T-helper 9 cell (primary cell): ENCODE data around the gene TRAF1.

Experiments
- DNase-seq: peaks from one replicate; pipeline ENCODE4 v3.0.0-alpha.2; 2020

Gene TRAF1

DNA sequence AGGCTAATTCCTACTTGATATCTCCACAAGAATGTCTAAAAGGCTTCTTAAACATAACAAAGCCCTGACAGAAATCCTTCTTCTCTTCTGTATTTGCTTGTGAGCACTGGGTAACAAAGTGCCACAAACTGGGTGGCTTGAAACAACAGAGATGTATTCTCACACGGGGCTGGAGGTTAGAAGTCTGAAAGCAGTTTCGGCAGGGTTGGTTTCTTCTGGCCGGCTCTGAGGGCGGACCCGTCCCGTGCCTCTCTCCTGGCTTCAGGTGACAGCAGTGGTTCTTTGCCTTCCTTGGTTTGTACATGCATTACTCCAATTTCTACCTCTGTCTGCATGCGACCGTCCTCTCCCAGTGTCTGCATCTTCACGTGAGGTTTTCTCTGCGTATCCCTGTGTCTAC is 14.0 kb upstream of the TRAF1 start:
- no peak for DNase-seq

DNA sequence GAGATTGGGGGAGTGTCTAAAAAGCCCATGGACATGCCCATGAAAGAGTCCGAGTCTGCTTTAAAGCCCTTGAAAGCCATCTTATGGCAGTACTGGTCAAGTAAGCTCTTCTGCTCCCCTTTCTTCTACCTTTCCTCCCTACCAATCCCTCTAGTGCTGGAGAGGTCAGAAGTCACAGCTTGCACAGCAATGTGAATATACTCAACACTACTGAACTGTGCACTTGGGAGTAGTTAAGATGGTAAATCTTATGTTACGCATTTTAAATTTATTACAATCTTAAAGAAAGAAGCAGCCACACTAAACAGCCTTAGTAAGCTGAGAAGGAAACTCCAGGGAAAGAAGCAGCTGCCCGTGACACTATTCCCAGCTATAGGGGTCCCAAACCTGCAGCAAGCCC is 12.3 kb upstream of the TRAF1 start:
- no peak for DNase-seq

DNA sequence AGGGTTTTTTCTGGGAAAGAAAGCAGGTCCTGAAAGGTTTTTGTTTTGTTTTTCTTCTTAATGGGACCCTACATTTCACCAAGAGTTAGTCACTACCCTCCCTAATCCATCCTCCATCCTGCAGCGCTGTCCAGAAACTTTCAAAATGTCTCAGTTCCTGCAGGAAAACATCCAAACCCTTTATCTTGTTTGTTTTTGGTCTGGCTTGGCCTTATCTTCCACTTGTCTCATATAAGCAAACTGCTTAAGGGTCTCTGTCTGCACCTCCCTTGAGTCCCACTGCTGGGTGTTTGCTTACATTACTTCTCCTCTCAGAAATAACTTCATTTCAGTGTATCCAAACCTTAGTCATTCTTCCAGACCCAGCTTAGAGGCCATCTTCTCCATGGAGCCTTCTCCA is 11.0 kb upstream of the TRAF1 start:
- DNase-seq, result no peak

DNA sequence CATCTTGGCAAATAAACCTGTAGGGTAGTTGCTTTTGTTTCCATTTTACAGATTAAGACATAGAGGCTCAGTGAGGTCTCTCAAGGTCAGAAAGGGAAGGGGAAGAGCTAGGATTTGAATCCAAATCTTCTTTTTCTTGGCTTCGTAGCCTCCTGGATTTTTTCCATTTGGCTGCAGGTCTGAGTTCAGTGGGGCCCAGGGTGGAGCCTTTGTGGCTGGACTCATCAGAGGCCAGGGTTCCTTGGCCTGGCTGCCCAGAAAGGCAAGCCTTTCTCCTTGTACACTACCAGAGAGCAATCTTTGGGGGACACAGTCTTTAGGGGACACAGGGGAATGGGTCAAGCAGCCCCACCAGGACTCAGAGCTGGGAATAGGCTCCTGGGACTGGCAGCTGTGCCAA is 10.5 kb upstream of the TRAF1 start:
- no peak for DNase-seq

DNA sequence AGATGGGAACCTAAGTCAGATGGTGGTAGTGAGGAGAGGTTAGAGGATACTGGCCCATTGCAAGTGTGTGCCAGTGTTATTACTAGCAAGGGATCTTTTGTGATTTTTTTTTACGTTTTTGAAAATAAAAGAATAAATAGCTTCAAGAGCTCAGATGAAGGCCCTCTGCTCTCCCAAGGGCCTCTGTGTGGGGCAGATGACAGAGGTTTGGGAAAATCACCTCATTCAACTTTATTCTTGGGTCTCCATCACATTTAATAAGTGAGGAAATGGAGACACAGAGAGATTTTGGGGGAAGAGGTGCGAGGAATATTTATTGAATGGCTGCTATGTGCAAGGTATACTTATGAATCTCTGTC is 10.1 kb upstream of the TRAF1 start:
- DNase-seq, result no peak

DNA sequence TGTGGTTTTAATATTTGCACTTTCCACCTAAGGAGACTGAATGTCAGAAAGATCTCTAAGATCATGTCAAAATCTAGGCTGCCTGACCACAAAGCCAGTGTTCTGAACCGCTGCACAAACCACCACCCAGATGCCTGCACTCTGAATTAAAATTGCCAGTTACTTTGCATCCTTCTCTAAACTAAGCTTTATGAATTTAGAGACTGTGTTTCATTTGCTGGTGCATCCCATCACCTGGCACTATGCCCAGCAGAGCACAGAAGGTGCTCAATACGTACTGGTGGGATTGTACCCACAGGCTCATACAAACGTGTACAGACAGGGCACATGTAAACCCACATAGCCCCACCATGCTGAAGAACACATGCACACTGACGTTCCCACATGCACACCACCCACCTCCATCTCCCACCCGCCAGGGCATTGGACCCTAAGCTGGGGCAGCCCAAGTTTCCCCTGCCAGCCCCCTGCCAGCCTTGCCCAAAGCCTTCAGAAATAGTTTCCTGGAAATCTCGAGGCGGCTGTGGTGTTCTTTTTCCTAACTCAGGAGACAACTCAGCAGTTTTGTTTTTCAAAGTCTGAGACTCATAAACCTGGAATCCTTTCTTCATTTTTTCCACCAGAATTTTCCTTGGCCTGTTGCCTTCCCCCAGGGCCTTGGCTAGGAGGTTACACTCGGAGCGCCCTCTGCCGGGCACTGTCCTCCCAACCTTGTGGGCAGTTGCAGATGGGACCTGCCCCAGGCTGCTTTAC is 9.6 kb upstream of the TRAF1 start:
- peak; percentile 91 for DNase-seq

DNA sequence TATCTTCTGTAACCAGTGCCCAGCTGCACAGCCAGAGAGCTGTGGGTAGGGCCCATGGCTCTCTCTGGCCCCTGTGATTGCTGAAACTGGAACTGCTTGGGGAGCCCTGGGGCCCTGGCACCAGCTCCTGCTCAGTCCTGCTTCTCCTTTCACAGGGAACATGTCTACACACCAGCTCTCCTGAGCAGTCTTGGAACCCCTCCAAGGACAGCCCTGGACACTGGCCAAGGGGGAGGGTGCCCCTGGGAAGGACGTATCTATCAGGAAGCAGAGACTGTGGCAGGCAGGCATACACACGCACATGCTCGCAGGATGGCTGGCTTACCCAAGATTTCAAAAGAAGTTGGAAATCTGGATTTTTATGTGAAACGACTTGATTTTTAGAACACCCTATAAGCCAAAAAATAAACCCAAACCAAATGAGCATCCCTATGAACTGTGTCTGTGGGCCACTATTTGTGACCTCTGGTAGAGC is 8.8 kb upstream of the TRAF1 start:
- DNase-seq, result no peak

DNA sequence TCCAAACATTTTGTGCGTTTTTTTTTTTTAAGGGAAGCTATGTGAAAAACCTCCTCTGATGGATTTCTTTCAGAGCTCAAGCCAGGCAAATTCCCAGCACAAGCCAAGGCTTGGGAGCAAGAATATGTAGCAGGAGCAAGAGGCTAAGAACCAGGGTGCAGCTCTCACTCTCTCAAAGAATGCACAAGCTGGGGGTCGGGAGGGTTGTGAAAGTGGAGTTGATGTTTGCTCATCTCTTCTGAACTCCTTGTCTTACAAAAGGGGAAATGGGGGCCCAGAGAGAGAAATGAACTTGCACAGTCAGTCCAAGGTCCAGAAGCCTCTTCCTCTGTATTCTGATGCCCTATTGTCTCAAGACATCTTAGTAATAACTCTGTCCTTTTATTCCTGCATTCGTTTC is 7.7 kb upstream of the TRAF1 start:
- DNase-seq, result no peak

DNA sequence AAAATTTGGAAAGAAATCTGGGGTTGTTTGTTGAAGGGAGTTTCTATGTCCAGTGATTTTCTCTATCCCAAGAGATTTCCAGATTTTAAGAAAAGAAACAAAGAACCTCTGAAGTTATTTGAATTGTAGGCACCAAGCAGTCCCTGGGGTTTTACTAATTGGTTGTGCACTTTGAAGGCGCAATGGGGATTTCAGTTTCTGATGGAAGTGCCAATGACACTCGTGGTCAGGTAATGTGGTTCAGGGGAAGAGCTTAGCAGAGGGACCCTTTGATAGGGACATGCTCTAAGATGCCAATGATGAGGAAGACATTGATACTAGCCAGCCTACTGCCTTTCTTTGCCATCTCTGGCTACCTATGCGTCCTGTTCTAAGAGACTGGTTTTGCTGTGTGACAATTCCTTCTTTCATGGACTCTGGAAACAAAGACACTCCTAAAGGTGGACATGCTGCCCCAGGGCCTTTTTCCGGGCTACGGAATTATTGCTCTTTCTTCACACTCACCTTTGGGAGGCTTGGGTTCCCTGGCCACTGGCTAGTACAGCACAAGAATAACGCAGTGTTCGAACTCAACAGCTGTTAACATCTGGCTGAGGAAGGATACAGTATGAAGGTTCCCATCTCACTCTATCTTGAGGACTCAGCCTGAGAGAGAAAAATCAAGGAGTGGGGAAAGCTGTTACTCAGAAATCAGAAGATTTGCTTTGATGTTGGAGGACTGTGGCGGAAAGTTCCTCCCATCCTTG is 6.9 kb upstream of the TRAF1 start:
- DNase-seq, result no peak

DNA sequence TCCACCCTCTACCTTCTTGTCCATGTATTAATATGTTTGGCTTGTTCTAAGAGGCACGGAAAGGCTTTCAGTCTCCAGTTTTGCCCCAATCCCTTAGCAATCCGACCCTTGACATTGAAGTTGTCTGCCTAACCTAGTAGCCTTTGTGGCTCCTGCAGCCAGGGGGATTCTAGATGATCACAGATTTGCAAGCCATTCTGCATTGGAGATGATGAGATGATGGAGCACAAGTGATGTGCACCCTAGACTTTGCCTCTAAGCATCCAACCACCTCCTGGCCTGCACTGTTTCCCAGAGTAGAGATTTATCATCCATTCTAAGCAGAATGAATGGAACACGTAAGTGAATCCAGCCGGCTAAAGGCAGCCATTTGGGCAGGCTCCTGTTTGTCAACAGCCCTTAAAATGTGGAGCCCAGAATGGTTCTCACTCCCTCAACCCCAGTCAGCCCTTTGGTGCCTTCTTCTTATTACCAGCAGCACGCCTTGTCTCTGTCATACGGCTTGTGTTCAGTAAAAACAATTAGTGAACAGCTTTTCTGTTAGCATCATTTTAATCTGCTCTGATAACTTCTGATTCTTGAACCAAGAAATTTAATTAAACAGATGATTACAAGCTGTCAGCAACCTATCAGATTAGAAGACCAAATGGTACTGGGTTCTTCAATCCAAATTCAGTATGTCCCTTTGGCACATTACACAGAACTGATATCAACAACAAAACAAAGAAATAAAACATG is 5.7 kb upstream of the TRAF1 start:
- no peak for DNase-seq

DNA sequence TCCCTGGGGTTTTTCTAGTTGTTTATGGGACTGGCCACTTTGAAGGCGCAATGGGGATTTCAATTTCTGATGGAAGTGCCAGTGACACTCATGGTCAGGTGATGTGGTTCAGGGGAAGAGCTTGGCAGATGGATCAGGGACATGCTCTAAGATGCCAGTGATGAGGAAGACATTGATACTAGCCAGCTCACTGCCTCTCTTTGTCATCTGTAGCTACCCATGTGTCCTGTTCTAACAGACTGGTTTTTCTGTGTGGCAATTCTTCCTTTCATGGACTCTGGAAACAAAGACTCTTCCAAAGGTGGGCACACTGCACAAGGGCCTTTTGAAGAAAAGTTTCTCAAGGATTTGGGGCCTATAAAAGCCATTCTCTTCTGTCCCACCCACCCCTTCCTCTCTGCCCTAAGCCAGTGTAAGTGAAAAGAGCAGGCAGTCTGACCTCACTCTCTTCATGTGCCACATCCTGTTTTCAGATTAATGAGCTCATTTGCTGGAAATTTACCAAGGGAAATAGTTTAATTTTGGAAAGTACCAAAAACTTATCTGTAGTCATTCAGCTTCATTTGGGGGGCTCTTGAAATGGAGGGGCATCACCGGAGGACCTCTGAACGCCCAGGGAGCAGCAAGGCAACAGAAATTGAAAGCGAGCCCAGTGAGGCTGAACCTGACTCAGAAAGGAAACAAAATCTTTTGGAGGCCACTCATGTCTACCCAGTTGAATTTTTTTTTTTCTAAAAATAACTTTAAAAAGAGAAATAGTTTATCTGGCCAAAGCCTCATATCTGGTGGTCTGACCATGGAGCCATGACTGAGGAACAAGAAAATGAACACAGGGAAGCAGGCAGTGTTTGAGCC is 4.9 kb upstream of the TRAF1 start:
- DNase-seq, result peak; percentile 44

DNA sequence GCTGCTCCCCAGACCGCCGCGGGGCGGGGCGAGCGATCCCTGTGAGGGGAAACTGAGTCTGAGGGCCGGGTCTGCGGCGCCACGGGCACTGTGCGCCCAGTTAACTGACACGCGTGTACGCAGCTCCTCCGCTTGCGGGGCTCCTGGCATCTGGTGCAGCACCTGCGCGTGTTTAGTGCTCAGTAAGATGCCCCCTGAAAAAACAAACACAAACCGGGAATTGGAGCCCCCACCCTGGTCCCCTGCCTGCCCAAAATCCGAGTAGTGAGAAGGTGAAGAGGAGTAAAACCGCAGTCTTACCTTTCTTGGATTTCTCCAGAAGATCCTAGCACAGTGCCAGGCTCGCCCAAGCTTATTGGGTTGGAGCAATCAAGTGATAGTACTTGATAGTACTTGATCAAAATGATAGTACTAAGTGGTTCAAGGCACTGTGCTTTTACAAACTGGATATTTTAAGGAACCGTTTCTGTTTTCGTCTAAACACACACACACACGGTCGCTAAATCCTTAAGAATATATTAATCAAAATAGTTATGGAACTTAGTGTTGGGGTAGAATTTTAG is 2.7 kb upstream of the TRAF1 start:
- DNase-seq, result no peak

DNA sequence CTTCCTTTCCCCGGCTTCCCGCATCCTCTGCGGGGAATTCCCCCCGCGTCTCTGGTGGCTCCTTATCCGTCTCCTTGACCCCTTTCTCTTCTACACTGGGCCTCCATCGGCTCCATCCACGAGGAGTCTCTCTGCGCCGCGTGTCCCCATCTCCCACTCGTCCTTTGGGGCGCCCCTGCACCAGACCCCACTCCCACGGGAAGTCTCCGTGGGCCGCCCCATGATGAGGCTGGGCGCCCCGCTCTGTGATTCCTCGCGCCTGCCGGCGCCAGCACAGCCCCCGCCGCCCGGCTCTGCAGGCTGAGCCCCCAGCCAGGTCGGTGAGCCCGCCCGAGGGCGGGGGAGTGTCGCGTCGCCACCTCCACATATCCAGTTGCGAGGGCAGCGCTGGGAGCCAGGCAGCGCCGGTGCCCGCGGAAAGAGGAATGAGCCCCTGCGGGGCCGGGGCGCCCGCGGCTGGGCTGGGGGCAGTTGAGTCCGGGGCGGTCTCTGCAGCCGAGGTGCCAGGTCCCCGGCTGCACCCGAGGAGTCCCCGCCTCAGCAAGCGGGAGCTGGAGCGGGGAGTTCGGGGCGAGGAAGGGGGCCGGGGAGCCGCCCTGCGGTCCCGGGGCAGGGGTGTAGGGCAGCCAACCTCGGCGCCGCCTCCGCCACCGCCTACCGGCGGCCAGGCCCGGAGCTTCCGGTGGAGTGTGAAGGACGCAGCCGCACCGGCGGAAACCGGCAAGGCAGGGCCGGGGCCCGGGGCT is 2.1 kb upstream of the TRAF1 start:
- peak; percentile 66 for DNase-seq

DNA sequence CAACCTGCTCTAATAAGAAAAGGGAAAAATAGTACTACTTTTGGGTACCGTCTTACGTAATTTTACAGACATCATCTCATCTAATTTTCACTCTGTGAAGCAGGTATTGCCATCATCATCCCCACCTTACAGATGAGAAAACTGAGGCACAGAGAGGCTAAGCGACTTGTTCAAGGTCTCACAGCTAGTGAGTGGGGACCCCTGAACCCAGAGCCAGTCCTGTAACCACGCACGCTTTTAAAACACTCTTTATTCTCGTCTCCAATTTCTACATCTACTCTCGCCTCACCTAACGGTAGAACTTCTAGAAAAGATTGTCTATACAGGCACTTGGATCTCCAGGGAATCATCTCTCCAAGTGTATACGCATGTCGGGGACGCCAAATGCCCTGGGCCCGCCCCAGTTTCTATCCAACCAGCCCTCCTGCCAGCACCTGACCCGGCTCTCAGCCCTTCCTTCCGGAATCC is 1.5 kb upstream of the TRAF1 start:
- peak; percentile 42 for DNase-seq

DNA sequence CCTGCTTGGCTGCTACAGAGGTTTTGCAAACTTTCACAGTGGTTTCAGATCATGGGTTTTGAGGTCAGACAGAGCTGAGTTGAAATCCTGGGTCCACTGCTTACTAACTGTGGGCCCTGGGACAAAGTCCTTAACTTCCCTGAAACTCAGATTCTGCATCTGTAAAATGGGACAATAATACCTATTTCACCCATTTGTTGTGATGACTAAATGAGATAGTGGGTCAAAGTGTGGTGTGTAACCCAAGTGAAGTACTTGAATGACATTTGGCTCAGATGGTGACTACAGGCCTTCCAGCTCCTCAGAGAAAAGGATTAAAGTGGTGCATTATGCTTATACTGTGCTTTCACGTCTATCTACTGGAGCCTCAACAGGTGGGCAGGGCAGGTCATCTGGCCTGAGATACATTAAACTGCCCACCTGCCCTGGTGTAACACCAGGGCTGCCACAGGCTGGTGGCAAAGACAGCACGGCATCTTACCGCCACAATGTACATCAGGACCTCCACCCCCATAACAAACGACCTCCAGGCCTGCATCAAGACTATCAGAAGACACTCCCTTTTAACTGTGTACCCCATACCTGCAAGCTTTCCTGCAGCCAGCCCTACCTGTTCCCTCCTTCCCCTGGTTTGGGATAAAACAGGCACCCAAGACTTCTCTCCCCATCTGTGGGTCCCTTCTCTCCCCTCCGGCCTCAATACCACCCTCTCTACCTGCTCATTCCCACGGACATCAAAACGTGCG is 846 bp upstream of the TRAF1 start:
- DNase-seq, result no peak

DNA sequence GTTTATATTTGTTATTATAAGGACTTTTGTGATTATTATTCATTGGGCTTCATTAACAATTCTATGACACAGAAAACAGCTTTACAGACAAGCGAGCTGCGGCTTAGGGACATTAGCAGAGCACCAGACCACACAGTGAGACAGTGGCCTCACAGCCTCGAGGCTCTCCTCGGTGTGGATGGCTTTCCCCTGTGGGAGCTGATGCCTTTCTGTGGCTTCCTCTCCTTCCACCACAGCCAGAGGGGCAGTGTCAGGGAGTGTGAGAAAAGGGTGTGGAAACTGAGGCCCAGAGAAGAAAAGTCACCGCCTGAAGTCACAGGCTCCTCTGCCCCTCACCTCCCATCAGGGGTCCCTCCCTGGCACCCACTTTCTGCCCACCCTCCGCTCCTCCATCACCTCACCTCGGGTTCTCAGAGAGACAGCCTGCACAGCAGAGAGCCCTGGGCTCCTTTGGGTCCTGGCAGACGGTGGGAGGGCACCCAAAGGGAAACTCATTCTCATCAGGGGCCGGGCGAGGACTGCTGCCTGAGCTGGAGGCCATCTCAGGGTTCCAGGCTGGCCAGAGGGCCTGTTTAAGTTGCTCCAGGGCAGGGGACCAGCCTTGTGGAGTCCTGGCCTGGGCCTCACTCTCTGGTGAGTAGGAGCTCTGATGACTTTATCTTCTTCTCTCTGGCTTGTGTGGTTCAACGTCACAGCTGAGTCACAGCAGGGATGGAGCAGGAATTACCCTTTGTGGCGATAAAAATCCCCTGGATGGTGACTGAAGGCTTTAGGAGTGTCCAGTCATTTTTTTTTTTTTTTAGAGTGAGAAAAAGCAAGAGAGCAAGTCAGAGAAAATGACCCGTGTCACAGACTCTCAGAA is 830 bp downstream of the TRAF1 start:
- peak; percentile 70 for DNase-seq

DNA sequence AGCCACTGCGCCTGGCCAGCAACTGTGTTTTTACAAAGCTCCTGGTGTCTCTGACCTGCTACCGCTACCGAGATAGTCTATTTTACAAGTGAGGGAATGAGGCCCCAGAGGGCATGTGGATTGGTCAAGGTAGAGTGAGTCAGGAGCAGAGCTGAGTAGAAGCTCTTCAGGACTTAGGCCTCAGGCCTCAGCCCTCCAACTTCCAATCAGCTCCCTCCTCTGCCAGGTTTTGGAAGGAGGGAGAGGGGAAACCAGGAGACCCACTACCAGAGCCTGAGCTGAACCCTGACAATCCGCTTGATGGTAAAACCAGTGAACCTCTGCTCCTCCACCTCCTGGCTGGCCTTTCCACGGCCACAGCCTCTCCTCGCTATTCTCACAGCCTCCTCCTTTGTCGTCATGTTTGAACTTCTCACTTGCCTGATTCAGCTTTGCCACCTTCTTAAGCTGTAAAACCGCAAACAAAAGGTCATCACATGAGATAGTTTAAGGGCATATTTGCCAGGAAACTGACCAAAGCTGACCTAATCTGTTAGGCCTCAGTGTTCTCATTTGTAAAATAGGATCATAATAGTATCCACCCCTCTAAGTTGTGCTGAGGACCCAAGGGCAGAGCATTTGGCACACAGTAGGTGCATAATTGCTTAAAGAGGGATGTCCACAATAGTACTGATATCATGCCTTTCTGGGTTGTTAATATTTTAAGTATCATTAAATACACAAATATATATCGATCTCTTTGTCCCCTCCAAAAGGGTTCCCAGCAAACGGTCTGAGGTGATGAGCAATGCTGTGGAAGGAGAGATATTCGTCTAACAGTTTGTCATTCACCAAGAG is 1.7 kb downstream of the TRAF1 start:
- no peak for DNase-seq

DNA sequence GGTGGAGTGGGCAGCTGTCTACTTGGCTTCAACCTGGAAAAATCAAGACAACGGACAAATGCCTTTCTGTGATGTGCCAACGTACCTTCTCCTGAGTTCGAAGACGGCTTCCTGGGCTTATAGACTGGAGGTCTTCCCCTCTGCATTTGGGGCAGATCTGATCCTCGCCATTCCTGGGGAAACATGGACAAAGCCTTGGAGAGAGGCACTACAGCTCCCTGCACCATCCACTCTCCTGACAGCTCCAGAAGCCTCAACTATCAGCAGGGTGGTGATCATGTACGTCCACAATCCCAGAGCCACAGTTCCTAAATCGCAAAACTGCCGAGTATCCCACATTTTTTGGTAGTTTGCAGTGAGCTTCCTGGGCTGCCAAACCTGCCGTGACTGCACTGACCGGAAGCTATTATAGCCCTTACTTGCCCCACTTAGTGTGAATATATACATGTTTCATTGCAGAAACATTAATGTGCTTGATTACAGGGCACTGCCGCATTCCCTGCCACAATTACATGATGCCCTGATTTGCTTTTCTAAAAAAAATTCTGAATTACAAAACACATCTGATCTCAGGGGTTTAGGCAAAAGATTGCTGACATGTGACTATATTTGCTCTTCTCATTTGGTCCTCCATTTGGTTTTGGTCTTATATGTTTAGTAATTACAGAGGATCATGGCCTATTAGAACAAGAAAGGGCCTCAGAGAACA is 2.8 kb downstream of the TRAF1 start:
- DNase-seq, result no peak
